ENCODE measurements around the gene KRT3. TPM values are rescaled to one million over a fixed set of nuclear protein-coding genes. Genes with fewer than 3 reads are reported as not detected.

Gene KRT3
- total and polyA plus RNA-seq, 4 donors, result not detected

DNA sequence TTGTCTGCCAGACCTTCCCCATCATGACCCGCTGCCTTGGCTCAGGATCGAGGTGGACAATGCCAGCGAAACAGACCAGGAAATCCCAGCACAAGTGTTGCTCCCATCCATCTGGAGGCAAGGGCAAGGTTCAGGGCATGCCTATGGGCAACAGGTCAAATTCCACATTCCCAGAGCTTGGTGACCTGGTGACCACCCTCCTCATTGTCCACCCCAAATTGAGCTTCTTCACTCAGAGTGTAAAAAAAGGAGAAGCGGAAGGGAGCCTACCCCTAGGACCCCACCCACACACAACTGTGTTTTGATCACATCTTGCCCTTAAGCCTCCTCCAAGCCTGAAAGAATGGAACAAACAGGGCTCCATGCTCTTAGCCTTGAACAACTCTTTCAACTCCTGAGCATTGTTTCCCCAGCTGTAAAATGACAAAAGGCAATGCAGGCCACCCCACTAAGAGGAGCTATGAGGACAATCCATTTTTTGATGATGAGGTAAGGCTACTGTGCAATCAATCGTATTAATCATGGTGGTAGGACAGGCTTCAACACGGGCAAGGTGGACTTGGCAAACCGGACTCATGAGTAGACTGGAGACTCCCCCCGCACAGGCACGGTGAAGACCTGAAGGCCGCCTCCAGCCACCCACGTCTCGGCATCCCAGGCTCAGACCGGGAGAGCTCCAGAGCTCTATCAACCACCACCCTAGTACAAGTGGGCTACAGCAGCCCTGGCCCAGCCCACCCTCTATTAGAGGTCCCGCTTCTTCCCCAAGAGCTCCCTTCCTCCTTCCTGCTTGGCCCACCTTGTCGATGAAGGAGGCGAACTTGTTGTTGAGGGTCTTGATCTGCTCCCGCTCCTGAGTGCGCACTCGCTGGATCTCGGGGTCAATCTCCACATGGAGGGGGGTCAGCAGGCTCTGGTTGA is 37.3 kb upstream of the KRT3 start:
- H3K4me3 ChIP-seq (ENCODE audit: low read depth in 1 of 3, low read length in 3 of 3), result no peak overlapping the region
- no peak for DNase-seq (ENCODE audit: low spot score)
- no peak overlapping the region for H3K27ac ChIP-seq (ENCODE audit: low read depth in 1 of 2, low read length in 2 of 2)
- peaks cover 0 to 2% (median 0%) of the 10 kb centered on the region in 4 donors for H3K27me3 ChIP-seq (ENCODE audit: control insufficient read depth in 4 of 4, insufficient read depth in 4 of 4, low read length in 3 of 4)
- 93% methylated on average over 20 of the region's 20 CpGs for WGBS
- H3K4me1 ChIP-seq (ENCODE audit: control insufficient read depth in 4 of 4, insufficient read depth in 4 of 4, low read length in 3 of 4), result no peaks in the 10 kb centered on the region
- TF ChIP-seq, protein P1, sequence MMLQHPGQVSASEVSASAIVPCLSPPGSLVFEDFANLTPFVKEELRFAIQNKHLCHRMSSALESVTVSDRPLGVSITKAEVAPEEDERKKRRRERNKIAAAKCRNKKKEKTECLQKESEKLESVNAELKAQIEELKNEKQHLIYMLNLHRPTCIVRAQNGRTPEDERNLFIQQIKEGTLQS (IDR thresholded peaks at IDR 0.05), result no peak
- TF ChIP-seq JUND (IDR thresholded peaks at IDR 0.05) (no peak), CTCF (IDR thresholded peaks at IDR 0.05; ENCODE audit: low read depth, low read length, missing input control) (no peak), RXRA (IDR thresholded peaks at IDR 0.05) (no peak), FOXA1 (IDR thresholded peaks at IDR 0.05) (no peak), TAF1 (conservative IDR thresholded peaks at IDR 0.05) (no peak), GABPA (IDR thresholded peaks at IDR 0.05 in 1 of 2, conservative IDR thresholded peaks at IDR 0.05 in 1 of 2) (no peak), SP1 (IDR thresholded peaks at IDR 0.05) (no peak), EGR1 (IDR thresholded peaks at IDR 0.05; ENCODE audit: low read depth in 2 of 2) (no peak), FOXA2 (IDR thresholded peaks at IDR 0.05) (no peak), HNF4A (conservative IDR thresholded peaks at IDR 0.05) (no peak), NR2F2 (IDR thresholded peaks at IDR 0.05) (no peak), YY1 (IDR thresholded peaks at IDR 0.05) (no peak), RAD21 (IDR thresholded peaks at IDR 0.05) (no peak), HNF4G (IDR thresholded peaks at IDR 0.05) (no peak)
- TF ChIP-seq, protein P2, sequence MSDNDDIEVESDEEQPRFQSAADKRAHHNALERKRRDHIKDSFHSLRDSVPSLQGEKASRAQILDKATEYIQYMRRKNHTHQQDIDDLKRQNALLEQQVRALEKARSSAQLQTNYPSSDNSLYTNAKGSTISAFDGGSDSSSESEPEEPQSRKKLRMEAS (IDR thresholded peaks at IDR 0.05), result no peak
- TF ChIP-seq, protein P3, sequence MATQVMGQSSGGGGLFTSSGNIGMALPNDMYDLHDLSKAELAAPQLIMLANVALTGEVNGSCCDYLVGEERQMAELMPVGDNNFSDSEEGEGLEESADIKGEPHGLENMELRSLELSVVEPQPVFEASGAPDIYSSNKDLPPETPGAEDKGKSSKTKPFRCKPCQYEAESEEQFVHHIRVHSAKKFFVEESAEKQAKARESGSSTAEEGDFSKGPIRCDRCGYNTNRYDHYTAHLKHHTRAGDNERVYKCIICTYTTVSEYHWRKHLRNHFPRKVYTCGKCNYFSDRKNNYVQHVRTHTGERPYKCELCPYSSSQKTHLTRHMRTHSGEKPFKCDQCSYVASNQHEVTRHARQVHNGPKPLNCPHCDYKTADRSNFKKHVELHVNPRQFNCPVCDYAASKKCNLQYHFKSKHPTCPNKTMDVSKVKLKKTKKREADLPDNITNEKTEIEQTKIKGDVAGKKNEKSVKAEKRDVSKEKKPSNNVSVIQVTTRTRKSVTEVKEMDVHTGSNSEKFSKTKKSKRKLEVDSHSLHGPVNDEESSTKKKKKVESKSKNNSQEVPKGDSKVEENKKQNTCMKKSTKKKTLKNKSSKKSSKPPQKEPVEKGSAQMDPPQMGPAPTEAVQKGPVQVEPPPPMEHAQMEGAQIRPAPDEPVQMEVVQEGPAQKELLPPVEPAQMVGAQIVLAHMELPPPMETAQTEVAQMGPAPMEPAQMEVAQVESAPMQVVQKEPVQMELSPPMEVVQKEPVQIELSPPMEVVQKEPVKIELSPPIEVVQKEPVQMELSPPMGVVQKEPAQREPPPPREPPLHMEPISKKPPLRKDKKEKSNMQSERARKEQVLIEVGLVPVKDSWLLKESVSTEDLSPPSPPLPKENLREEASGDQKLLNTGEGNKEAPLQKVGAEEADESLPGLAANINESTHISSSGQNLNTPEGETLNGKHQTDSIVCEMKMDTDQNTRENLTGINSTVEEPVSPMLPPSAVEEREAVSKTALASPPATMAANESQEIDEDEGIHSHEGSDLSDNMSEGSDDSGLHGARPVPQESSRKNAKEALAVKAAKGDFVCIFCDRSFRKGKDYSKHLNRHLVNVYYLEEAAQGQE (IDR thresholded peaks at IDR 0.05), result no peak
- TF ChIP-seq, protein P4, sequence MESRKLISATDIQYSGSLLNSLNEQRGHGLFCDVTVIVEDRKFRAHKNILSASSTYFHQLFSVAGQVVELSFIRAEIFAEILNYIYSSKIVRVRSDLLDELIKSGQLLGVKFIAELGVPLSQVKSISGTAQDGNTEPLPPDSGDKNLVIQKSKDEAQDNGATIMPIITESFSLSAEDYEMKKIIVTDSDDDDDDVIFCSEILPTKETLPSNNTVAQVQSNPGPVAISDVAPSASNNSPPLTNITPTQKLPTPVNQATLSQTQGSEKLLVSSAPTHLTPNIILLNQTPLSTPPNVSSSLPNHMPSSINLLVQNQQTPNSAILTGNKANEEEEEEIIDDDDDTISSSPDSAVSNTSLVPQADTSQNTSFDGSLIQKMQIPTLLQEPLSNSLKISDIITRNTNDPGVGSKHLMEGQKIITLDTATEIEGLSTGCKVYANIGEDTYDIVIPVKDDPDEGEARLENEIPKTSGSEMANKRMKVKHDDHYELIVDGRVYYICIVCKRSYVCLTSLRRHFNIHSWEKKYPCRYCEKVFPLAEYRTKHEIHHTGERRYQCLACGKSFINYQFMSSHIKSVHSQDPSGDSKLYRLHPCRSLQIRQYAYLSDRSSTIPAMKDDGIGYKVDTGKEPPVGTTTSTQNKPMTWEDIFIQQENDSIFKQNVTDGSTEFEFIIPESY (IDR thresholded peaks at IDR 0.05), result no peak
- H3K9me3 ChIP-seq (ENCODE audit: control insufficient read depth in 4 of 4, low read length in 3 of 4), result no peaks in the 10 kb centered on the region
- no peak overlapping the region for H3K9ac ChIP-seq (ENCODE audit: low read depth in 1 of 2, low read length in 2 of 2)
- H3K36me3 ChIP-seq (ENCODE audit: control insufficient read depth in 4 of 4, insufficient read depth in 3 of 4, low read depth in 1 of 4, low read length in 3 of 4), result no peaks in the 10 kb centered on the region

Data from liver (tissue), 9 donors.